Rectal smooth muscle tissue (tissue), 1 donor: ENCODE data around the gene NKD1.

Experiments used
- H3K27ac ChIP-seq: one replicate; pipeline ENCODE4 v1.7.0; 2013; ENCODE audit warnings: low read depth, low read length, inconsistent platforms
- H3K27me3 ChIP-seq: one replicate; pipeline ENCODE4 v1.7.0; 2013; ENCODE audit warnings: low read length; ENCODE audit not compliant: control insufficient read depth, insufficient read depth
- H3K36me3 ChIP-seq: one replicate; pipeline ENCODE4 v1.7.0; 2013; ENCODE audit warnings: low read length; ENCODE audit not compliant: control insufficient read depth, insufficient read depth
- H3K4me1 ChIP-seq: one replicate; pipeline ENCODE4 v1.7.0; 2013; ENCODE audit warnings: low read length; ENCODE audit not compliant: control insufficient read depth, insufficient read depth
- H3K4me3 ChIP-seq: one replicate; pipeline ENCODE4 v1.7.0; 2013; ENCODE audit warnings: low read length
- H3K9ac ChIP-seq: one replicate; pipeline ENCODE4 v1.7.0; 2013; ENCODE audit warnings: low read length

NKD1 gene

DNA sequence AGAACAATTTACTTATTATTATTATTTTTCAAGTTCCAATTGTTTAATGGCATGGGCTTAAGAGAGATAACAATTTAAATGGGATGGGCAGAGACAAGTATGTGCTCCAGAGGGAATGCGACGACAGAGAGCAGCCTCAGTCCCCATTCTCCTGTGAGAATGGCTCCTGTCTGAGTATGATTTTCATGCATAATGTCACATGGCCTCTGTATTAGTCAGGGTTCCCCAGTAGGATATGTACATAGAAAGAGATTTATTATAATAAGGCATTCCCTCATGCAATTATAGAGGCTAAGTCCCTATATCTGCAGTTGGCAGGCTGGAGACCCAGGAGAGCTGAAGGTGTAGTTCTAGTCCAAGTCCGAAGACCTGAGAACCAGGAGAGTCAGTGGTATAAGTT lies 22.9 kb upstream of the NKD1 start:
- no peaks in the 10 kb centered on the region for H3K27me3 ChIP-seq
- no peaks in the 10 kb centered on the region for H3K36me3 ChIP-seq
- H3K4me1 ChIP-seq: no peaks in the 10 kb centered on the region
- no peak overlapping the region for H3K4me3 ChIP-seq
- no peak overlapping the region for H3K27ac ChIP-seq
- no peak overlapping the region for H3K9ac ChIP-seq

DNA sequence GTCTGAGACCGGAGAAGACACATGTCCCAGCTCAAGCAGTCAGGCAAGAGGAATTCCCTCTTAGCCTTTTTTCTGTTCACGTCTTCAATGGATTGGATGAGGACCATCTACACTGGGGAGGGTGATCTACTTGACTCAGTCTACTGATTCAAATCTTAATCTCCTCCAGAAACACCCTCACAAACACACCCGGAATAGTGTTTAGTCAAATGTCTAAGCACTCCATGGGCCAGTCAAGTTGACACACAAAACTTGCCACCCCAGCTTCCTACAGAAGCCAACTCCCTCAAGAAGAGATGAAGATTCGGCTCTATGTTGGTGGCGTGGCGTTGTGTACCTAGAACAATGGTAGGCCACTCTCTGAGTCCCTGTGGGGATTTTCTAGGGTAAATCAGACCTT lies 22.5 kb upstream of the NKD1 start:
- Histone ChIP-seq H3K4me1 (no peaks in the 10 kb centered on the region), H3K9ac (no peak overlapping the region), H3K27ac (no peak overlapping the region), H3K4me3 (no peak overlapping the region), H3K27me3 (no peaks in the 10 kb centered on the region), H3K36me3 (no peaks in the 10 kb centered on the region)

DNA sequence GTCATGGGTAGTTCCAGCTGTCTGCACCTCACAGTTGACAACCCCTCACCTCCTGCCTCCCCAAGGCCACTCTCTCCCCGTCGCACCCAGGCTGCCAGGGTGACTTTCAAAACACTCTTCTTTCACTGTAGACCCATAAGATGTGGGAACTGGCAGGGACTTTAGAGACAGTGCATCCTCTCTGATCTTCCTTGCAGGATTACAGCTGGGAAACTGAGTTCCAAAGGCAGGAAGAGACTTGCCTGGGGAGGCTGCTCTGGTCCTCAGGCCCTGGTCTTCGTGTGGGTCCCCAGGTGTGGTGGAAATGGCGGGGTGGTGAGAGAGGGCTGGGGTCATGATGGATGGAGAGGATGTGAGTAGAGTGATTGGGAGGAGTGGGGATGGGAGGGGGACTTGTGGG lies 21.9 kb upstream of the NKD1 start:
- Histone ChIP-seq H3K9ac (no peak overlapping the region), H3K4me1 (no peaks in the 10 kb centered on the region), H3K27ac (no peak overlapping the region), H3K4me3 (no peak overlapping the region), H3K36me3 (no peaks in the 10 kb centered on the region), H3K27me3 (no peaks in the 10 kb centered on the region)

DNA sequence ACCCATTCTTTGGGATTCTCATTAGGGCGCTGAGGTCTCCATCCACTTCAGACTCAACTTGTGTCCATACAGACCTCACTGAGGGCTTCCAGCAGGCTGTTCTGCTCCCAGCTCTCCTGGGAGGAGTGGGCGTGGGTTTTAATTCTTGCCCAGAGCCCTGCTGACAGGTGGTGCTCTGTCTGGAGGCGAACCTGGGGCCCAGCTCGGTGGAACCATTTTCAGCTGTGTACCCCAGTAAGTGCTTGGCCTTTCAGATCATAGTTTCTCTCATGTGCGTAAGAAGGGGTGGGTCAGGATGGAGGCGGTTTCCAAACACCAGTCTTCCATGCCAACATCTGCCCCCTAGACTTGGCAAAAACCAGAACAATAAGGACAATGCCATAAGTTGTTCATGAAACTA lies 21.4 kb upstream of the NKD1 start:
- no peak overlapping the region for H3K9ac ChIP-seq
- H3K4me1 ChIP-seq: no peaks in the 10 kb centered on the region
- no peaks in the 10 kb centered on the region for H3K36me3 ChIP-seq
- no peak overlapping the region for H3K4me3 ChIP-seq
- H3K27me3 ChIP-seq: no peaks in the 10 kb centered on the region
- H3K27ac ChIP-seq: no peak overlapping the region

DNA sequence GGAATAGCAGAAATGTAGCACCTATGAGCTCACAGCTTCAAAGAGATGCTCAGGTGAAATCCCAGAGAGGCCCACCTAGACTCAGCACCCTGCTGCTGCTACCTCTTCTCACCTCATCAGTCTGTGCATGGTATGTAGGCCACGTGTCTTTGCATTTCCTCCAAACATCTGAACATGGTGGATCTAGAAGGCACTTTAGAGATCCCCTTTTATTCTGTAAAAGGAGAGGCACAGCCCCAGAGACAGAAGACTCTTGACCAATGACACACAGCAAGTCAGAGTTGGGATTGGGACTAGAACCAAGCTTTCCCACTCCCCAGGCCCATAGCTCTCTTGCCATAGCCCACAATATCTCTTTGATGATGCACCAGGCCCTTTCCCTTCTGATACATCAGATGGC lies 19.4 kb upstream of the NKD1 start:
- H3K9ac ChIP-seq: no peak overlapping the region
- no peak overlapping the region for H3K27ac ChIP-seq
- H3K4me3 ChIP-seq: no peak overlapping the region
- H3K36me3 ChIP-seq: no peaks in the 10 kb centered on the region
- no peaks in the 10 kb centered on the region for H3K4me1 ChIP-seq
- H3K27me3 ChIP-seq: no peaks in the 10 kb centered on the region

DNA sequence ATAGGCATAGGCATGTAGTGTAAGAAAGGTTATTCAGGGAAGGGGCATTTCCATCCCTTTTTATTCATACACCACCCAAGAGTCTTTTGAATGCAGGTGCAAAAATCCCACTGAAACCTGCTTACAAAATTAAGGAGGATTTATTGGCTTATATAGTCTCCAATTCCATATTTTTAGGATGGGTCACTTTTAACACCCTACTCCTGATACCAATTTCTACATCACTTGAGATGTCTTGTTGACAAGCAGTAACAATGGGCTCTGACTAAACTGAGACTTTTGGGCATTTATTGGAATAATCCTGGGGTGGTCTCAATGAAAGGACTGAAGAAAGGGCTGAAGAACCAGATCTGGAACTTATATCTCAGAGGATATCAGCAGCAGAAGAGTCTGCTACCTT lies 18.9 kb upstream of the NKD1 start:
- H3K27ac ChIP-seq: no peak overlapping the region
- no peaks in the 10 kb centered on the region for H3K36me3 ChIP-seq
- H3K4me1 ChIP-seq: no peaks in the 10 kb centered on the region
- no peak overlapping the region for H3K4me3 ChIP-seq
- no peaks in the 10 kb centered on the region for H3K27me3 ChIP-seq
- H3K9ac ChIP-seq: no peak overlapping the region

DNA sequence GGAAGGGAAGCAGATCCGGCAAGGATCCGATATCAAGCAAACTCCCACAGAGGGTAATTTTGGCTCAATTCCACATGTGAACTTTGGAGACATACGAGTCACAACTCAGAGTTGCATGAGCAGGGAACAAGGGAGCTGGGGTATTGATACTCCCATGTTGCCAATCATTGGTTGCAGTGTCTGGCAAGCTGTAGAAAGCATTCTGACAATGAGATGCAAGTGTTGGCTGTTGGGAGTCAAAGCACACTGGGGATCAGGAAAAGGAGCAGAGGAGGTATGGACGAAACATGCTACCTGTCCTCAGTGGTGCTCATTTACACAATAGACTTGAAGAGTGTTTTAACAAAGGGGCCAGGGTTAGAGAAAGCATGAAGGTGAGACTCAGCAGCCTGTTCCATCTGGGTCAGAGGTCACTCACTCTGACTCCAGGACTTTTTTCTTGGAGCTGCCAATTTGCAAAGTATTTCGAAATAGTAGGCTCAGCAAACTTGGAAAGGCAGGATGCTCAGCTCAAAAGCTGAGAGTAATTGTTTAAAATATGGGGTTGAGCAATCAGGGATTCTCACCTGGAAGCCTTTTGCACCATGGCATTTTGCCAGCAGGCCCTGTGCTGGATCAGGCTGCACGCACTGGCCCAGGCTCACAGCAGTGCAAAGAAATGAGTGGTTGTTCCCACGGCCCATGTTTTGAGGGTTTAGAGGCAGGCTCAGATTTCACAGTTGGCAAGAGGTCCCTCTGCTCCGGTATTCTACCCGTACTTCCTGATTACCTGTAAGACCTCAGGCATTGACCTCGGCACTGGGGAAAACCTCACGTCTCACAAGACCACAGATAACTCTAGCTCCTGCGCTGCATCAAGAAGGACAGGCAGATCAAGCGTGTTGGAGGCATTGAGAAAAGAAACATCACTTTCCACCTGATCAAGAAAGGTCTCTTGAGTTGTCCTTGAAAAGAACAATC lies 17.6 kb upstream of the NKD1 start:
- H3K9ac ChIP-seq: no peak overlapping the region
- H3K36me3 ChIP-seq: no peaks in the 10 kb centered on the region
- H3K4me1 ChIP-seq: no peaks in the 10 kb centered on the region
- no peak overlapping the region for H3K4me3 ChIP-seq
- no peak overlapping the region for H3K27ac ChIP-seq
- no peaks in the 10 kb centered on the region for H3K27me3 ChIP-seq

DNA sequence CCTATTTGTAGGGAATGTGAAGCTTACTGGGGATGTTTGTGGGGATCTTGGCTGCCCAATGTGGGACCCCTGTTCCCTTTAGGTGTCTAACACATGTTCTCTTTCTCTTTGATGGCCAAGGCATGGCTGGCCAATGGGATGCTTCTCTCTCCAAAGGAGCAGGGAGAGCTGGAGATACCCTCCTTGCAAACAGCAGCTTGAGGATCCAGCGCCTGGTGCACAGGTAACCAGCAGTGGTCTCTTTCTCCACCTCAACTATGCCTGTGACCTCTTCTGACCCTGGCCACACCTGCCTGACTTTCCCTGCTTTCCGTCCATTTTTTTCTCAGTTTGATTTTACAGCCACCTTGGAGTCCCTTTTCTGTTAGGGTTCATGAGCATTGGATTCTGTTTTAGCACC lies 16.8 kb upstream of the NKD1 start:
- no peak overlapping the region for H3K27ac ChIP-seq
- no peaks in the 10 kb centered on the region for H3K27me3 ChIP-seq
- no peak overlapping the region for H3K4me3 ChIP-seq
- no peak overlapping the region for H3K9ac ChIP-seq
- H3K4me1 ChIP-seq: no peaks in the 10 kb centered on the region
- H3K36me3 ChIP-seq: no peaks in the 10 kb centered on the region

DNA sequence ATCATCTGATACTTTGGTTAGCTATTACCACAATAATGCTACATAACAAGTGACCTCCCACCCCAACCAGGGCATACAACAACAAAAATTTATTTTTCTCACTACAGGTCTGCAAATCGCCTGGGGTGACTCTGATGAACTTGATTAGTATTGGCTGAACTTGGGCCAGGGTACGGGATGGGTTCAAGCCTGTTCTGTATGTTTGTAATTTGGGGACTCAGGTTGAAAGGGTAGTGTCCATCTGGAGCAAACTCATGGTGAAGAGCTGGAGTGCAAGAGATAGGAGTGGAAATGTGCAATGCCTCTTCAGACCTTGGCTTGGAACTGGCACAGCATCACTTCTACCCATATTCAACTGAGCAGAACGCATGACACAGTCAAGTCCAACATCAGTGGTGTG lies 16.3 kb upstream of the NKD1 start:
- Histone ChIP-seq H3K36me3 (no peaks in the 10 kb centered on the region), H3K4me1 (no peaks in the 10 kb centered on the region), H3K4me3 (no peak overlapping the region), H3K27me3 (no peaks in the 10 kb centered on the region), H3K9ac (no peak overlapping the region), H3K27ac (no peak overlapping the region)

DNA sequence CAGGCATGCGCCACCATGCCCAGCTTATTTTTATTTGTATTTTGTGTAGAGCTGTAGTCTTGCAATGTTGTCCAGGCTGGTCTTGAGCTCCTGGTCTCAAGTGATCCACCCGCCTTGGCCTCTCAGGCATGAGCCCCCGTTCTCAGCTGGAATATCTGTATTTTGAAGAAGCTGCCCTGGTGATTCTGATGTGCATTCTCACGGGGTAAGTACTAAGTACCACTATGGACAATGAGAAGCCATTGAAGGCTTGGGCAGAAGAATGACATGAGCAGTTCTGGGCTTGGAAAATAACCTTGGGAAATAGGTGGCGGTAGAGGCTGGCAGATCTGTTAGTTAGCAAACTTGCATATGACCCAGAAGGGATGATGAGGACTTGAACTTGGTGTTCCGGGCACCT lies 15.6 kb upstream of the NKD1 start:
- H3K36me3 ChIP-seq: no peaks in the 10 kb centered on the region

DNA sequence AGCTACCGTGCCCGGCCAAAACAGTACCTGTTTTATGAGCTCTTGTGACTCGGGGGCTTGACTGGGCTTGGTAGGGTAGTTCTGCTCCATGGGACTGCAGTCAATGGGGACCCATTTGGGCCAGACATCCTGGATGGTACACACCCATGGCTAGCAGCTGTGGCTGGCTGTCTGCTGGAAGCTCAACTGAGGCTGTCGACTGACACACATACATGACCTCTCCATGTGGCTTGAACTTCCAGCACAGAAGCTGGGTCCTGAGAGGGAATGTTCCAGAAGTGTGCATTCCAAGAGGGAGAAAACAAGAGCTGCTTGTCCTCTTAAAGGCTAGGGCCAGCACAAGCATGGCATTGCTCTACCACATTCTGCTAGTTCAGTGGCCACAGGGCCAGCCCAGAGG lies 14.9 kb upstream of the NKD1 start:
- Histone ChIP-seq H3K27ac (no peak overlapping the region), H3K36me3 (no peaks in the 10 kb centered on the region), H3K4me3 (no peak overlapping the region), H3K4me1 (no peaks in the 10 kb centered on the region), H3K27me3 (no peaks in the 10 kb centered on the region), H3K9ac (no peak overlapping the region)

More for the DNA sequence above, 15.6 kb upstream of the NKD1 start:
- Histone ChIP-seq H3K27ac (no peak overlapping the region), H3K27me3 (no peaks in the 10 kb centered on the region), H3K9ac (no peak overlapping the region), H3K4me1 (no peaks in the 10 kb centered on the region), H3K4me3 (no peak overlapping the region)

DNA sequence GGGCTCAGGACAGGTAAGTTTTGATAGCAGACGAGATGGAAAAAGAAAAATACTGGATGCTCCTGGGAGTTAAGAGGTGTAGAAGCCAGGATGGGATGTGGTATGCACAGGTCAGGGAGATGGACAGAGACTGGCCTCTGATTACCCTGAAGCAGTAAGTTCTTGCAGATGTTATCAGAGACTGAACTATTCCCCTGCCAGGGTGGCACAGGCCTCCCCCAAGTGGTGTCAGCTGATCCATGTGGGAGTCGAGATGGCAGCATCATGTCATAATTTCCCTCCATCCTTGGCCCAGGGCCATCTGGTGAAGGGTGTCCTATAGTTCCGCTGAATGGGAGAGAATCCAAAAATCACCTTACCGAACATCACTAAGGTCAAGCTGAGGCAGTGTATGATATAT lies 14.1 kb upstream of the NKD1 start:
- no peak overlapping the region for H3K4me3 ChIP-seq
- H3K4me1 ChIP-seq: no peaks in the 10 kb centered on the region
- no peaks in the 10 kb centered on the region for H3K36me3 ChIP-seq
- no peaks in the 10 kb centered on the region for H3K27me3 ChIP-seq
- H3K9ac ChIP-seq: no peak overlapping the region
- H3K27ac ChIP-seq: no peak overlapping the region

DNA sequence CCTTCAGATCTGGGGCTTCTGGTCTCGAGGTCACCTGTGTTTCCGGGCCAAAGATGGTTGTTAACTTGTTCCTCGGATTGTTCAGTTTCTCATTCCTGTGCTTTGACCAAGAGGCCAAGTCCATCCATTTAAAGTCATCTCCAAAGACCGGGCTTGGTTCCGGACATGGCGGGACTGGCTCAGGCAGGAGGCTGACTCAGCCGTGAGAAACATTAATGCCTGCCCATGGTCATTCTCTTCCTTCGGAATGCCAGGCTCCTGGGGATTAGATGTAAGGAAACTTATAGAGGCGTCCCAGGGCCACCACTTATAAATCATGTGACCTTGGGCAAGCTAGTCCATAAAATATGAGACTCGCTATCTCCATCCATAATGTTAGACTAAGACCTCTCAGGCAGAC lies 13.6 kb upstream of the NKD1 start:
- H3K4me3 ChIP-seq: no peak overlapping the region
- no peak overlapping the region for H3K27ac ChIP-seq
- H3K27me3 ChIP-seq: no peaks in the 10 kb centered on the region
- H3K36me3 ChIP-seq: no peaks in the 10 kb centered on the region
- H3K9ac ChIP-seq: no peak overlapping the region
- no peaks in the 10 kb centered on the region for H3K4me1 ChIP-seq
